Uterus (tissue), 2 donors: ENCODE results near the gene EDN2.

Experiments used
- CTCF ChIP-seq, 4 experiments: fragments of 200-600 bp in 2 of 4; fragments of 450-650 bp in 2 of 4; sonication (generic) in 2 of 4; IDR thresholded peaks; one replicate each; pipeline ENCODE4 v1.5.1; 2016 to 2019; ENCODE audit warnings: antibody characterized with exemption in 4 of 4, mild to moderate bottlenecking in 2 of 4, moderate library complexity in 1 of 4
- POLR2A ChIP-seq, 2 donors: fragments of 450-650 bp; IDR thresholded peaks; one replicate each; pipeline ENCODE4 v1.6.1; 2016; ENCODE audit warnings: antibody characterized with exemption in 2 of 2, mild to moderate bottlenecking in 1 of 2, moderate library complexity in 1 of 2

DNA sequence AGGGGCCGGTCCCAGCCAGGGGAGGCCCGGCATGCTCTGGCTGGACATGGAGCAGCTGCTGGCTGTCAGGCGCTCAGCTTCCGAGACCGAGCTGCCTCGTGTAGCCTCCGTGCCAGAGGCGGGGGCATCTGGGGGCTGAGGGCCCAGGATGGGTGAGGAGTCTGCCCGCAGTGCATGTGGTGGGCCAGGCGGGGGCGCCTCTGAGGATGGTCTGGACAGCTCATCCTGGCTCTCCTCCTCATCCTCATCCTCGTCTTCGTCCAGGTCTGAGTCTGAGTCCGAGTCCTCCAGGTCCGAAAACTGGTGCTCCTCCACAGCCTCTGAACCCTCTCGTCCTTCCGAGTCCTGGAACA lies 28.9 kb upstream of the EDN2 start:
- TF ChIP-seq POLR2A (IDR thresholded peaks at IDR 0.05) (no peak), CTCF (IDR thresholded peaks at IDR 0.05) (no peak)
